SK-N-SH (cell line): ENCODE results near the gene WNT4. TPM values are rescaled to one million over a fixed set of nuclear protein-coding genes. Genes with fewer than 3 reads are reported as not detected.

Experiments used
- CTCF ChIA-PET: fragments of 300-600, 350-600 bp; formaldehyde crosslinking; extraction: SDS; loops from one replicate; lab custom pipeline; 2021; lab: Yijun Ruan, JAX
- POLR2A ChIA-PET: fragments of 350-600 bp; sonication (Branson Sonifier 250); formaldehyde crosslinking; extraction: SDS; loops from one replicate; lab custom pipeline; 2020; ENCODE audit warnings: antibody characterized with exemption, inconsistent platforms; lab: Yijun Ruan, JAX
- DNase-seq: peaks from one replicate; pipeline ENCODE4 v3.0.0; 2012
- H2AFZ ChIP-seq: fragments of 200-600 bp; sonication (generic); 2 replicates; pipeline ENCODE4 v1.8.1; 2016; ENCODE audit warnings: antibody characterized with exemption, mild to moderate bottlenecking, low read depth
- H3F3A ChIP-seq: fragments of 200-600 bp; sonication (generic); replicated peaks from 2 replicates; pipeline ENCODE3; 2016; ENCODE audit warnings: antibody characterized with exemption, mild to moderate bottlenecking; ENCODE audit not compliant: insufficient read depth
- H3K27ac ChIP-seq, 2 experiments: fragments of 200-500 bp in 1 of 2; fragments of 200-600 bp in 1 of 2; sonication (Bioruptor generic) in 1 of 2; sonication (generic), shearing (Covaris generic) in 1 of 2; 2 replicates each; pipeline versions ENCODE4 v1.5.1 to v1.6.1; 2014 to 2016; ENCODE audit warnings: low read depth in 2 of 2, inconsistent platforms in 1 of 2, low read length in 1 of 2, mild to moderate bottlenecking in 1 of 2, mixed read lengths in 1 of 2
- H3K27me3 ChIP-seq: fragments of 200-600 bp; sonication (generic), shearing (Covaris generic); 2 replicates; pipeline ENCODE4 v1.6.1; 2016; ENCODE audit warnings: mixed run types; ENCODE audit not compliant: insufficient read depth
- H3K36me3 ChIP-seq, 2 experiments: fragments of 200-500 bp in 1 of 2; fragments of 200-600 bp in 1 of 2; sonication (Bioruptor generic) in 1 of 2; sonication (generic) in 1 of 2; replicated peaks in 1 of 2; 2 replicates each; pipeline versions ENCODE3 to v1.5.1; 2014 to 2016; ENCODE audit warnings: low read length in 1 of 2, mild to moderate bottlenecking in 1 of 2; ENCODE audit not compliant: insufficient read depth in 2 of 2, control insufficient read depth in 1 of 2
- H3K4me1 ChIP-seq, 2 experiments: fragments of 200-500 bp in 1 of 2; fragments of 200-600 bp in 1 of 2; sonication (Bioruptor generic) in 1 of 2; sonication (generic), shearing (Covaris generic) in 1 of 2; 2 replicates each; pipeline versions ENCODE4 v1.5.1 to v1.6.1; 2014 to 2016; ENCODE audit warnings: low read depth in 1 of 2, low read length in 1 of 2, mixed run types in 1 of 2; ENCODE audit not compliant: insufficient read depth in 2 of 2, control insufficient read depth in 1 of 2
- H3K4me2 ChIP-seq: fragments of 200-600 bp; sonication (generic), shearing (Covaris generic); 2 replicates; pipeline ENCODE4 v1.6.1; 2017; ENCODE audit warnings: mixed run types
- H3K4me3 ChIP-seq, 2 experiments: fragments of 200-500 bp in 1 of 2; fragments of 200-600 bp in 1 of 2; sonication (Bioruptor generic) in 1 of 2; sonication (generic), shearing (Covaris generic) in 1 of 2; 2 replicates each; pipeline versions ENCODE4 v1.5.1 to v1.8.1; 2014 to 2016; ENCODE audit warnings: low read depth in 2 of 2, inconsistent platforms in 1 of 2, low read length in 1 of 2, mild to moderate bottlenecking in 1 of 2, mixed read lengths in 1 of 2, moderate library complexity in 1 of 2
- H3K79me2 ChIP-seq: fragments of 200-600 bp; sonication (generic); 2 replicates; pipeline ENCODE4 v1.8.1; 2017; ENCODE audit warnings: mild to moderate bottlenecking; ENCODE audit not compliant: insufficient read depth
- H3K9ac ChIP-seq: fragments of 200-600 bp; sonication (generic); 2 replicates; pipeline ENCODE4 v1.6.1; 2017; ENCODE audit warnings: mixed run types
- H3K9me2 ChIP-seq: fragments of 200-600 bp; sonication (generic); 2 replicates; pipeline ENCODE4 v1.6.1; 2017; ENCODE audit warnings: mixed run types
- H3K9me3 ChIP-seq: fragments of 200-600 bp; sonication (generic); 2 replicates; pipeline ENCODE4 v1.6.1; 2017; ENCODE audit warnings: mixed run types, mild to moderate bottlenecking, moderate library complexity
- H4K20me1 ChIP-seq: fragments of 200-600 bp; sonication (generic); 2 replicates; pipeline ENCODE4 v1.6.1; 2017; ENCODE audit warnings: mild to moderate bottlenecking, mixed run types; ENCODE audit not compliant: insufficient read depth
- CHD2 ChIP-seq: fragments of 150-350 bp; IDR thresholded peaks from 2 replicates; pipeline ENCODE4 v1.6.1; 2018; ENCODE audit warnings: low read length; ENCODE audit not compliant: partially characterized antibody
- CTCF ChIP-seq: fragments of 200-600 bp; sonication (generic); IDR thresholded peaks from 2 replicates; pipeline ENCODE4 v1.6.1; 2017; ENCODE audit warnings: antibody characterized with exemption, mild to moderate bottlenecking, moderate library complexity
- FOXM1 ChIP-seq: IDR thresholded peaks from 2 replicates; pipeline ENCODE4 v1.4.0; 2012; ENCODE audit warnings: low read depth, mild to moderate bottlenecking
- GATA2 ChIP-seq: sonication (generic); formaldehyde crosslinking; IDR thresholded peaks from 2 replicates; pipeline ENCODE4 v1.5.0; 2020; ENCODE audit warnings: mild to moderate bottlenecking, missing genetic modification reagents
- MXI1 ChIP-seq: IDR thresholded peaks from 2 replicates; pipeline ENCODE4 v1.6.1; 2012; ENCODE audit warnings: mild to moderate bottlenecking, low read depth, low read length, improper control_type of control experiment
- RCOR1 ChIP-seq: fragments of 150-350 bp; IDR thresholded peaks from 2 replicates; pipeline ENCODE4 v1.6.1; 2017; ENCODE audit warnings: antibody characterized with exemption, low read length
- RXRA ChIP-seq: IDR thresholded peaks from 2 replicates; pipeline ENCODE4 v1.4.0; 2012; ENCODE audit warnings: low read depth, mild to moderate bottlenecking, borderline replicate concordance
- TCF12 ChIP-seq: IDR thresholded peaks from 2 replicates; pipeline ENCODE4 v1.4.0; 2012
- TEAD4 ChIP-seq: IDR thresholded peaks from 2 replicates; pipeline ENCODE4 v1.4.0; 2012; ENCODE audit warnings: mild to moderate bottlenecking, borderline replicate concordance; ENCODE audit not compliant: insufficient read depth
- ZBTB33 ChIP-seq: IDR thresholded peaks from 2 replicates; pipeline ENCODE4 v1.4.0; 2012; ENCODE audit warnings: low read depth, borderline replicate concordance
- WGBS: methylation state at CpG from one replicate; pipeline ENCODE4 v1.1.6; 2017; ENCODE audit warnings: low lambda C conversion rate; 5-methylcytosine and 5-hydroxymethylcytosine counted together
- polyA plus RNA-seq, 3 experiments: library from polyadenylated mRNA; depleted of rRNA; stranded (reverse); fragments of >200 nt; gene quantifications; 2 replicates each; pipeline ENCODE4 v1.2.3, GENCODE V29; 2012
- TF ChIP-seq, protein P1 (sequence below): IDR thresholded peaks from 2 replicates; pipeline ENCODE4; 2012

WNT4 gene
- polyA plus RNA-seq, 1 of the 3 experiments (the other 2 are of a cell fraction): 0.03 TPM

GRCh38 chr1:22184454-22184853 lies 41.6 kb upstream of the WNT4 start:
- Histone ChIP-seq H3K79me2 (no peaks in the 10 kb centered on the region), H3K4me1 (no peaks in the 10 kb centered on the region)
- no peak for TF ChIP-seq GATA2 (CRISPR knock-in tag)
- TF ChIP-seq CHD2: no peak
- TF ChIP-seq MXI1: no peak
- TF ChIP-seq, protein P1, sequence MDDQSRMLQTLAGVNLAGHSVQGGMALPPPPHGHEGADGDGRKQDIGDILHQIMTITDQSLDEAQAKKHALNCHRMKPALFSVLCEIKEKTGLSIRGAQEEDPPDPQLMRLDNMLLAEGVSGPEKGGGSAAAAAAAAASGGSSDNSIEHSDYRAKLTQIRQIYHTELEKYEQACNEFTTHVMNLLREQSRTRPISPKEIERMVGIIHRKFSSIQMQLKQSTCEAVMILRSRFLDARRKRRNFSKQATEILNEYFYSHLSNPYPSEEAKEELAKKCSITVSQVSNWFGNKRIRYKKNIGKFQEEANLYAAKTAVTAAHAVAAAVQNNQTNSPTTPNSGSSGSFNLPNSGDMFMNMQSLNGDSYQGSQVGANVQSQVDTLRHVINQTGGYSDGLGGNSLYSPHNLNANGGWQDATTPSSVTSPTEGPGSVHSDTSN: no peak
- TF ChIP-seq CTCF: no peak
- TF ChIP-seq ZBTB33: no peak
- no peak for TF ChIP-seq TCF12
- TF ChIP-seq TEAD4: no peak
- no peak for TF ChIP-seq RXRA
- no peak for TF ChIP-seq RCOR1
- TF ChIP-seq, all 33 proteins: peak for 0
- ChIA-PET CTCF (interaction anchor here (1.3 kb wide), 1 partner anchor 18 kb away, joined by 3 read pairs; no protein-coding TSS in a partner anchor), POLR2A (no interaction called here)
- H3F3A ChIP-seq: no peaks in the 10 kb centered on the region
- H3K9ac ChIP-seq: no peak overlapping the region
- H4K20me1 ChIP-seq: no peaks in the 10 kb centered on the region
- DNase-seq: no peak
- peaks cover 5% of the 10 kb centered on the region; the same call in 1 of the 2 replicates for H3K27me3 ChIP-seq
- H3K36me3 ChIP-seq: no peaks in the 10 kb centered on the region
- no peak overlapping the region for H3K4me3 ChIP-seq
- WGBS: 69% methylated on average over 1 of the region's 1 CpG
- H3K27ac ChIP-seq: no peak overlapping the region
- no peak overlapping the region for H3K4me2 ChIP-seq
- no peak overlapping the region for H2AFZ ChIP-seq
- no peaks in the 10 kb centered on the region for H3K9me3 ChIP-seq
- H3K9me2 ChIP-seq: no peaks in the 10 kb centered on the region

DNA sequence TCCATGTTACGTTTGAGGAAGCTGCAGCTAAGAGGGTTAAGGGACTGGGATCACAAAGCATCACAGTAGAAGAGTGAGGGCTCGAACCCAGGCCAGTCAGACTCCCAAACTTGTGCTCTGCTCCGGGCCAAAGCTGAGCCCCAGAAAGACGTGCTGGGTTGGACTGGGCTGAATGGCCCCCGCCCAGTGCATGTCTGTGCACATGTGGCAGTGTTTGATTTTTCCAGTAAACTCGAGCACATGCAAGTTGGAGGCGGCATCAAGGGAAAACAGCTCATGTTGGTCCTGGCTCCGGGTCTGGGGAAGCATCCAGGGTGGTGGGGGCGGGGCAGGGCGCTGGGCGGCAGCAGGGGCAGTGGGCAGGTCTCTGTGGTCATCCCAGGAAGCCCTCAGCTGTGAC lies 39.8 kb upstream of the WNT4 start:
- H3F3A ChIP-seq: no peaks in the 10 kb centered on the region
- WGBS: 44% methylated on average over 11 of the region's 11 CpGs
- no peak for TF ChIP-seq FOXM1
- H3K36me3 ChIP-seq: no peaks in the 10 kb centered on the region
- H3K79me2 ChIP-seq: no peaks in the 10 kb centered on the region
- ChIA-PET CTCF (interaction anchor here (1.0 kb wide), 1 partner anchor 13 kb away, joined by 3 read pairs; no protein-coding TSS in a partner anchor), POLR2A (no interaction called here)
- no peaks in the 10 kb centered on the region for H4K20me1 ChIP-seq
- no peak for DNase-seq
- peaks cover 5% of the 10 kb centered on the region; the same call in 1 of the 2 replicates for H3K27me3 ChIP-seq
- H2AFZ ChIP-seq: no peak overlapping the region
- no peak overlapping the region for H3K4me2 ChIP-seq
- H3K9ac ChIP-seq: no peak overlapping the region
- no peaks in the 10 kb centered on the region for H3K9me2 ChIP-seq
- H3K27ac ChIP-seq: no peak overlapping the region
- H3K9me3 ChIP-seq: no peaks in the 10 kb centered on the region
- H3K4me1 ChIP-seq: no peaks in the 10 kb centered on the region
- no peak overlapping the region for H3K4me3 ChIP-seq
